HG02642 (cell line): Measurements from ENCODE around the gene QSOX2.

Source experiments
- ATAC-seq: cut with Tn5 transposase; IDR thresholded peaks from one replicate; pipeline ENCODE4 v1.9.1; 2021; ENCODE audit warnings: mild to moderate bottlenecking; ENCODE audit not compliant: unreplicated experiment, poor library complexity

QSOX2 gene

GRCh38 chr9:136209232-136209631 is 36.4 kb downstream of the QSOX2 start:
- no peak for ATAC-seq

DNA sequence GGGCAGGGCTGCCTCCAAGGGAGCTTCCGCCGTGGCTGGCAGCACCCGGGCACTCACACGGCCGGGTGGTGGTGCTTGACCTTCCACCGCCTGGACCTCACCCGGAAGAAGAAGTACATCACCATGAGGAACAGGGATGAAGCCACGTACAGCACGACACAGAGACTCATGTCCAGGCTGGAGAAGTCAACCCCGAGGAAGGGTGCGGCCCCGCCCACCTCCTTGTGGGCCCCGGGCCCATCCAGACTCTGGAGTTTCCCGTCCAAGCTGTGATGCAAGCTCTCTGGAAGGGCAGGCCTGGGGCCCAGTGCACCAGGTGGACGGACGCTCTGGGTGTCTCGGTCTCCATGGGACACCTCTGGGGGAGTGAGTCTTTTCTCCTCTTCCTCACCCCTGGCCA is 36.9 kb downstream of the QSOX2 start:
- no peak for ATAC-seq

DNA sequence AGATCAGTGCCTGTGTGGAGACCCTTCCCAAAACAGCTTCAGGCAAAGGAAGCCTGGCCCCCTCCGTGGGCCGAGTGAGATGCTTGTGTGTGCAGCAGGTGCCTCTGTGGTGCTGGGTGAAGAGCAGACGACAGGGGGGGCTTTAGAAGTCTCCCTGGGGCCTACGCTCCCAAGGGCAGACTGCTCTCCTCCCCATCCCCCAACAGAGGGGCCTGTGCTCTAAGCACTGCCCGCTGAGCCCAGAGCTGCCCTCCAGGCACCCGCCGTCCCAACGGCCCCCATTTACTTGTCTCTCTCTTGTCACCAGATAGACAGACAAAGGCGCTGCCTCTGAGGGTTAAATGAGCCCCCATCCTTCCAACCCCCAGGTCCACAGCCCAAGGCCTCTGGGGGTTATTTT is 38.0 kb downstream of the QSOX2 start:
- ATAC-seq: no peak

GRCh38 chr9:136206602-136207275 is 38.9 kb downstream of the QSOX2 start:
- ATAC-seq: no peak

DNA sequence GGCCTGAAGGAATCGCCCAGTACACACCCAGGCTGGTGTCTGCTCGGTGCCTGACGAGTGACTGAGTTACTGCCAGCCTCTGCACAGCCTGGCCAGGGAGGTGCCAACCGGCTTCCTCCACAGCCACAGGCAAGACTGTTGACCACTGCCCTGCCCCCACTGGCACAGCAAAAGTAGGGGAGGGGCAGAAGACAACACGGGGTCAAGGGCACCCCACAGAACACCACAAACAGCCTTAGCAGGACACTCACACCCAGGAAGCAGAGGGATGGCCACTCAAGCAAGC is 40.0 kb downstream of the QSOX2 start:
- no peak for ATAC-seq

- ATAC-seq: no peak
Observed at GRCh38 chr9:136204838-136205706, 40.5 kb downstream of the QSOX2 start, which contains the start of gene LHX3. TSS of gene LHX3 (minus strand) at chr9:136205128. CDS start at chr9:136205012, 116 bp downstream.

GRCh38 chr9:136204145-136204805 is 41.3 kb downstream of the QSOX2 start:
- ATAC-seq: no peak

GRCh38 chr9:136203408-136204144 is 42.0 kb downstream of the QSOX2 start:
- no peak for ATAC-seq

DNA sequence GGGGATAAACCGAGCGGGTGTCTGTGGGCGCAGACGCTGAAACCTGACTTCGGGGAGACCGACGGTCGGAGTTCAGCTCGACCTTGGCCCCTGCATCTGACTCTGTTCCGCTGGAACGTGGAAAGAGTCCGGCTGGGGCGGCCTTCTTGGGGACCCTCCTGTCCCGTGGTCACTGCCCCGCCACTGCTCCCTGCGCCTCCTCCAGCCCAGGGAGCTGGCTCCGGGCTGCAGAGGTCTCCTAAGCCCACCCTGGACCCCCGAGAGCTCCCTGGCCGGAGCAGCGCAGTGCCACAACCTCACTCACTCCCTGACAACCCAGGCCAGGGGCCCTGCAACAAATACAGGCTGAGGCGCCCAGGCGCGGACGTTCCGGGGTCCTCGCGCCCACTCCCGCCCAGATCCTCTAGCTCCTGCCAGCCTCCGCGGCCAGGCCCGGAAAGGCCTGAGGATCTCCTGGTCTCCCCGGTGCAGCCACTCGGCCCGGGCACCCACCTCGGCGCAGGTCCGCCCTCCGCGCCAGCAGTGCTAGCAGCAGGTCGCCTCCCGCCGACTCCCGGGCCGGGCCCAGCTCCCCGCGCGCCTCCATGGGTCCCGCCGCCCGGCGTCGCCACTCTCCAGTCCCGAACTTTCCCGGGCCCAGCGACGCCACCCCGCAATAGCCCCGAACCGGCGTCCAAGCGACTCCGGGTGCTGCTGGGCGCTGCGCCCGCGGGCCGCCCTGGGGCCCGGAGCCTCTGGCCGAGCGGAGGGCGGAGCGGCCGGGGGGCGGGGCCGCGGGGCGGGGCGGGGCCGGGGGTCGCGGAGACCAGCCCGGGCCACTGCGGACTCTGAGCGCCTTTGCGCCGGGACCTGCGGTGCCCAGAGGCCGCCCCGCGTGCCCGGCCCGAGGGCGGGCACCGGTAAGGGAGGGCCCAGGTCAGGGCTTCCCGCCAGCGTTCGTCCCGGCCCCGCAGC is 42.9 kb downstream of the QSOX2 start:
- no peak for ATAC-seq

DNA sequence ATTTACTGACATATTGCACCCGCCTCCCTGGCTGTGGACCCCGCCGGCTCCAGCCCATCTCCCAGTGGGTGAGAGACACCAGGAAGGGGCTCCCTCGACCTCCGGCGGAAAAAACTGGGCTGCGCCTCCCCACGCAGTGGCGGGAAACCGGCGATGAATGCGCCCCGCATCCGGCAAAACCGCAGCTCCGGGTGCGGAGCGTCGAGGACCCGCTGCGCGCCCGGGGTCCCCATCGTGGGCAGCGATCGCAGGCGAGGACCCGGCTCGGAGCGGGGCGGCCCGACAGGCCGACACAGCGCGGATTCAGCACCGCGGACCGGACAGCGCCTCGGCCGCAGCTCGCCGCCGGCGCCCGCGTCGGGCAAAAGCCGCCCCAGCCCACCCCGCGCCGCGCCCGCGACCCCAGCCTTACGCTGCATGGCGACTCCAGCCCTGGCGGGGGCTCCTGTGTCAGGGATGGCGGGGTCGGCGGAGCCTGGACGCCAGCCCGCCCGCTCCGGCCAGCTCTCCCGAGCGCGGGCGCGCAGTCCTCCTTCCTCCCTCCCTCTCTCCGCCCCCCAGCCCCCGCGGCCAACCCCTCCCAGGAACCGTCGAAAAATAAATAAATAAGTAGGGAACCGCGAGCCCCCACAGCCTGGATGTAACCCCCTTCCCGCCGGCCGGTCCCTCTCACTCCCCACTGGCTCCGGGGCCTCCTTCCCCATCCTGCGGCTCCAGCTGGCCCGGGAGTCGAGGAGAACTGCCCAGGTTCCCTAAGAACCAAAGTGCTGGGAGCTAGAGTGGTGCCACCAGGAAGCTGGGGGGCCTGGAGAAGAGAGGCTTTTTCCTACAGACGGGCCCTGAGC is 43.8 kb downstream of the QSOX2 start:
- no peak for ATAC-seq

DNA sequence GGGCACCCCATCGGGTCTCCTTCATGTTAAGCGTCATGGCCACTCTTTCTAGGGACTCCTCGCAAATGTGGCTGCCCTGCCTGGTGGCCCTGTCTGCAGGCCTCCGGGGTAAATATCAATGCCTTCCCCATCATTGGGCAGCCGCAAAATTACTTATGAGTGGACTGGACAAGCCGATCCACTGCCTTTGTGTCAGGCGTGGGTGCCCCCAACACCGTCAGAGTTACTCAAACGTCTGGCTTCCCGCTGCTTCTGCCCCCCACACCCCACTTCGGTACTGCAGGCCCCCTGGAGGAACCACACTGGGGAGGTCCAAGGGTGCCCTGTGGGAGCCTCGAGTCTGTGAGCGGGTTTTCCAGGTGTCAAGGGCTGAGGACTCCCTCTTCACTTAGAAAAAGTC is 44.4 kb downstream of the QSOX2 start:
- ATAC-seq: no peak

DNA sequence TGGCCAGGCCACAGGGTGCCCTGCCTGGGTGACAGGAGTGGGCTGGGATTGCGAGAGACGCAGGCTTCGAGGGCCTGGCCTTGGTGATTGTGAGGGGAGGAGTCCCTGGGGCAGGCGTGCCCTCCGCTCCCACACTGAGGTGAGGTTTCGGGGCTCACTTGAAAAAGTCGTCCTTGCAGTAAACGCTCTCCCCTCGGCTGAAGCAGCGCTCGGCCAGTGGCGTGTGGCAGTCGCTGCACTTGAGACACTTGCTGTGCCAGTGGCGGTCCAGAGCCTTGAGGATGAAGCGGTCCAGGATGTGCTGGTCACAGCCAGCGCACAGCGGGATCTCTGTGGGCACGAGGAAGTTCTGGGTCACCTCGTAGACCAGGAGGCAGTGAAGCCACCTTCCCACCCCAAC is 45.2 kb downstream of the QSOX2 start:
- ATAC-seq: no peak

- ATAC-seq: no peak
Observed at GRCh38 chr9:136199391-136200288, 46.0 kb downstream of the QSOX2 start.

DNA sequence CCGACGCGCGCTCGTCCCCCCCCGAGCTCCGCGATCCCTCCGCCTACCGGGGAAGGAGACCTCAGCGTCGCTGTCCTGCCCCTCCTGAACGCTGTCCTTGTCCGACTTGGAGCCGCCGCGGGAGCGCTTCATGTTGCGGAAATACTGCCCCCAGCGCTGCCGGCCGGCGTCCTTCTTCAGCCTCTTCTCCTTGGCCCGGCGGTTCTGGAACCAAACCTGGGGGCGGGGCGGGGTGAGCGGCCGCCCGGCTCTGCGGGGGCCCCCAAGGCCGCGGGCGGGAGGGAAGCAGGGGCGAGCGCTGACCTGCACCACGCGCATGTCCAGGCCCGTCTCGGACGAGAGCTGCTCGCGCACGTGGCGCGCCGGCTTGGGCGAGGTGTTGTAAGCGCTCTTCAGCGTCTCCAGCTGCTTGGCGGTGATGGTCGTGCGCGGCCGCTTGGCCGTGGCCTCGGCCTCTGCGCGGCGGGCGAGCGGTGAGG is 47.0 kb downstream of the QSOX2 start:
- ATAC-seq: no peak

DNA sequence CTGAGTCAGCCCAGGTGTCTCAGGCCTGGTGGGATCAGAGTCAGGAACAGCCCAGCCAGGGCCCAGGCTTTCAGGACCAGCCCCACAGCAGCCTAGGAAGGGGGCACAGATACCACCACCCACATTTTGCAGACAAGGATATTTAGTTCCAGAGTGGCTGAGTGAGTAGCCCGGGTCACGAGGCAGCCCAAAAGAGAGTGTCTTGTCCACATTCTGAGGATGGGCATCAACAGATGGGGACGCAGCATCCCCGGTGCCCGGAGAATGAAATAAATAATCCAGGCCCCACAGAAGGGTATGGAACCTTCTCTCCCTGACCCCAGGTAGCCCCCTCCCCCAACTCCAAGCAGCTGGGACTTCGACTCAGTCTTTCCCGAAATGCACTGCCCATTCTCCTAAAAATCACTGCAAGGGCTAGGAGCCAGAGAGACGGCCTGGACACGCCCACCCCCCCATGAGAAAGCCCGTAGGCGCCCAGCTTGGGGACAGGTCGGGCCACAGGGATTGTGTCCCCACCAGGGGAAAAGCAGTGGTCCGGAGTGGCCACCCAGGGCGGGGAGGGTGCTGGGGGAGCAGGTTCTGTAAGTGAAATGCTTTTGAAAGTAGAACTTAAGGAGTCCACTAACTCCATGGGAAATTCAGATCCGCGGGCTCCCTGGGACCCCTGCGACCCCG is 47.5 kb downstream of the QSOX2 start:
- ATAC-seq: no peak

GRCh38 chr9:136197084-136197875 is 48.3 kb downstream of the QSOX2 start:
- no peak for ATAC-seq
